ENCODE results near the gene OPN1MW.
"Not testable (repeated sequence)": the region's sequence is repeated elsewhere in the genome, so short reads cannot be mapped to it uniquely, and the experiment has no call there.

Gene OPN1MW

GRCh38 chrX:154182296-154182695 lies at the start of gene OPN1MW:
Gene OPN1MW, plus strand, starts transcription at chrX:154182596. Its CDS starts 82 bp downstream, at chrX:154182678.
- not testable (repeated sequence) for H2AFZ ChIP-seq (ENCODE audit: low read depth, low read length); H3K27me3 ChIP-seq (ENCODE audit: insufficient read depth, low read length); H3K4me3 ChIP-seq (ENCODE audit: low read length); H3K9me3 ChIP-seq (ENCODE audit: low read length); H3K36me3 ChIP-seq (ENCODE audit: insufficient read depth, low read length); H3K4me1 ChIP-seq (ENCODE audit: insufficient read depth, low read length)

DNA sequence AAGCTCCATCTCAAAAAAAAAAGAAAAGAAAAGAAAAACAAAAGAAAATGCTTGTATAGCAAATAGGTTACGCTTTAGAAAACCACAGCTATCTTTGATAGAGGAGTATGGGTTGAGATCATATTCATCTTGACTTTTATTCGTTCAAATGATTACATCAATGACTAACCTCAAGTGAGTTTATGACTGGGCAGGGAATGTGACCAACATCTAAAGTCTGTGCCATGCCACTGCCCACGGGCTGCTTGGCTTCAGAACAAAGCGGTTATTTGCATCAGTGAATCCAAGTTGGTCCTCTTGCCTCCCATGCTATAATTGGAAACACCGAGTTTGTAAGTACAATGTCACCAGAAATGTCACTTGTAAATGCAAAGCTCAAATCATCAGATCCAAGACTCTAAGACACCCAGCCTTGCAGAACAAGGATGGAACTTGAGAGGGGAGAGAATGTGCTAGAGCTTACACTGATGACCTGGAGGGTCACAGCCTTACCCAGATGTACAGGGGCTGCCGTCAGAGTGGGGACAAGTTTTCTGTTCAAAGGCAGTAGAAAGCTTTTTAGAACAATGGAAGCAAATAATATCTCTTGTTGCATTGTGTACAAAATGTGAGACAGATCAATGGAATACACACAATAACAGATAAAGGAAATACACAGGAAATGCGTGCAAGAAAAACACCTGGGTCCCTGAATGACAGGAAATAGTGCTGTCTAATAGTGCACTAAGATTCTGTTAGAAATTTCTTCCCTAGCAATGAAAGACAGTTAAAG lies 46.8 kb upstream of the OPN1MW start:
- no peaks in the 10 kb centered on the region for H3K4me1 ChIP-seq (ENCODE audit: insufficient read depth, low read length)
- H3K9me3 ChIP-seq (ENCODE audit: low read length): no peaks in the 10 kb centered on the region
- H3K27me3 ChIP-seq (ENCODE audit: insufficient read depth, low read length): peaks cover 16% of the 10 kb centered on the region
- H3K36me3 ChIP-seq (ENCODE audit: insufficient read depth, low read length): no peaks in the 10 kb centered on the region
- H3K4me3 ChIP-seq (ENCODE audit: low read length): no peak overlapping the region
- H2AFZ ChIP-seq (ENCODE audit: low read depth, low read length): no peak overlapping the region

GRCh38 chrX:154136627-154137161 lies 45.7 kb upstream of the OPN1MW start:
- no peak overlapping the region for H2AFZ ChIP-seq (ENCODE audit: low read depth, low read length)
- H3K4me3 ChIP-seq (ENCODE audit: low read length): peak overlapping the region; percentile 42
- no peaks in the 10 kb centered on the region for H3K4me1 ChIP-seq (ENCODE audit: insufficient read depth, low read length)
- no peaks in the 10 kb centered on the region for H3K9me3 ChIP-seq (ENCODE audit: low read length)
- H3K36me3 ChIP-seq (ENCODE audit: insufficient read depth, low read length): no peaks in the 10 kb centered on the region
- H3K27me3 ChIP-seq (ENCODE audit: insufficient read depth, low read length): peaks cover 24% of the 10 kb centered on the region

GRCh38 chrX:154138857-154139256 lies 43.5 kb upstream of the OPN1MW start:
- Histone ChIP-seq H3K9me3 (ENCODE audit: low read length) (no peaks in the 10 kb centered on the region), H3K4me1 (ENCODE audit: insufficient read depth, low read length) (no peaks in the 10 kb centered on the region), H3K27me3 (ENCODE audit: insufficient read depth, low read length) (peaks cover 35% of the 10 kb centered on the region), H3K4me3 (ENCODE audit: low read length) (no peak overlapping the region), H3K36me3 (ENCODE audit: insufficient read depth, low read length) (no peaks in the 10 kb centered on the region), H2AFZ (ENCODE audit: low read depth, low read length) (no peak overlapping the region)

GRCh38 chrX:154140206-154140605 lies 42.2 kb upstream of the OPN1MW start:
- Histone ChIP-seq H3K4me3 (ENCODE audit: low read length) (no peak overlapping the region), H3K9me3 (ENCODE audit: low read length) (no peaks in the 10 kb centered on the region), H3K27me3 (ENCODE audit: insufficient read depth, low read length) (peaks cover 36% of the 10 kb centered on the region), H3K4me1 (ENCODE audit: insufficient read depth, low read length) (no peaks in the 10 kb centered on the region), H2AFZ (ENCODE audit: low read depth, low read length) (no peak overlapping the region), H3K36me3 (ENCODE audit: insufficient read depth, low read length) (no peaks in the 10 kb centered on the region)

GRCh38 chrX:154140742-154141141 lies 41.7 kb upstream of the OPN1MW start:
- no peaks in the 10 kb centered on the region for H3K4me1 ChIP-seq (ENCODE audit: insufficient read depth, low read length)
- H3K4me3 ChIP-seq (ENCODE audit: low read length): no peak overlapping the region
- peaks cover 31% of the 10 kb centered on the region for H3K27me3 ChIP-seq (ENCODE audit: insufficient read depth, low read length)
- H3K36me3 ChIP-seq (ENCODE audit: insufficient read depth, low read length): no peaks in the 10 kb centered on the region
- no peaks in the 10 kb centered on the region for H3K9me3 ChIP-seq (ENCODE audit: low read length)
- H2AFZ ChIP-seq (ENCODE audit: low read depth, low read length): no peak overlapping the region

- H2AFZ ChIP-seq (ENCODE audit: low read depth, low read length): no peak overlapping the region
- no peaks in the 10 kb centered on the region for H3K4me1 ChIP-seq (ENCODE audit: insufficient read depth, low read length)
- peaks cover 26% of the 10 kb centered on the region for H3K27me3 ChIP-seq (ENCODE audit: insufficient read depth, low read length)
- H3K9me3 ChIP-seq (ENCODE audit: low read length): no peaks in the 10 kb centered on the region
- H3K36me3 ChIP-seq (ENCODE audit: insufficient read depth, low read length): no peaks in the 10 kb centered on the region
- H3K4me3 ChIP-seq (ENCODE audit: low read length): no peak overlapping the region
Observed at GRCh38 chrX:154142386-154142785, 40.0 kb upstream of the OPN1MW start.

GRCh38 chrX:154142950-154143745 lies 39.2 kb upstream of the OPN1MW start:
- H2AFZ ChIP-seq (ENCODE audit: low read depth, low read length): no peak overlapping the region
- peaks cover 26% of the 10 kb centered on the region for H3K27me3 ChIP-seq (ENCODE audit: insufficient read depth, low read length)
- no peak overlapping the region for H3K4me3 ChIP-seq (ENCODE audit: low read length)
- no peaks in the 10 kb centered on the region for H3K9me3 ChIP-seq (ENCODE audit: low read length)
- no peaks in the 10 kb centered on the region for H3K36me3 ChIP-seq (ENCODE audit: insufficient read depth, low read length)
- H3K4me1 ChIP-seq (ENCODE audit: insufficient read depth, low read length): no peaks in the 10 kb centered on the region

DNA sequence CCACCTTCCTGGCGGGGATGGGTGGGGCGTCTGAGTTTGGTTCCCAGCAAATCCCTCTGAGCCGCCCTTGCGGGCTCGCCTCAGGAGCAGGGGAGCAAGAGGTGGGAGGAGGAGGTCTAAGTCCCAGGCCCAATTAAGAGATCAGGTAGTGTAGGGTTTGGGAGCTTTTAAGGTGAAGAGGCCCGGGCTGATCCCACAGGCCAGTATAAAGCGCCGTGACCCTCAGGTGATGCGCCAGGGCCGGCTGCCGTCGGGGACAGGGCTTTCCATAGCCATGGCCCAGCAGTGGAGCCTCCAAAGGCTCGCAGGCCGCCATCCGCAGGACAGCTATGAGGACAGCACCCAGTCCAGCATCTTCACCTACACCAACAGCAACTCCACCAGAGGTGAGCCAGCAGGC lies 38.4 kb upstream of the OPN1MW start, which contains the start of gene OPN1LW:
OPN1LW (plus strand) TSS at position 234 of the 400 bp plus-strand sequence; CDS start at position 275, 41 bp downstream.
- H3K27me3 ChIP-seq (ENCODE audit: insufficient read depth, low read length): peaks cover 24% of the 10 kb centered on the region
- not testable (repeated sequence) for H3K9me3 ChIP-seq (ENCODE audit: low read length)

DNA sequence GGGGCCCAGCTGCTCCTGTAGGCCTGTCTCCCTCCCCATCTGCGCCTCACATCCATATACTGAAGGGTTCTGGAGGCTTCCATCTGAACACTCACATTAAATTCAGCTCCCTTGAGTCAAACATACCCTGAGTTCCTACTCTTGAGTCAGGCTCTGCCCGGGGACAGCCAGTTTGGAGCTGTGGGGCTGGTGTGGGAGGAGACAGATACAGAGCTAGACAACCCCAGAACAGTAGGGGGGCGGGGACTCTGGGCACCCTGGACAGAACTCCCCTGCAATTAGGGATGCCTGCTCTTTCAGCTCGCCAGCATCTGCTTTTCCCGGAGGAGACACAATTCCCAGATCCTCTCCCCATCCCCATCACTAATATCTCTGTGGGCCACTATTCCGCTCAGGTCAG lies 31.4 kb upstream of the OPN1MW start:
- not testable (repeated sequence) for H3K27me3 ChIP-seq (ENCODE audit: insufficient read depth, low read length); H3K36me3 ChIP-seq (ENCODE audit: insufficient read depth, low read length); H2AFZ ChIP-seq (ENCODE audit: low read depth, low read length); H3K9me3 ChIP-seq (ENCODE audit: low read length); H3K4me3 ChIP-seq (ENCODE audit: low read length); H3K4me1 ChIP-seq (ENCODE audit: insufficient read depth, low read length)

More for the DNA sequence above, 38.4 kb upstream of the OPN1MW start, which contains the start of gene OPN1LW:
- not testable (repeated sequence) for H3K4me1 ChIP-seq (ENCODE audit: insufficient read depth, low read length); H2AFZ ChIP-seq (ENCODE audit: low read depth, low read length); H3K36me3 ChIP-seq (ENCODE audit: insufficient read depth, low read length); H3K4me3 ChIP-seq (ENCODE audit: low read length)

GRCh38 chrX:154156221-154156620 lies 26.2 kb upstream of the OPN1MW start:
- H3K4me1 ChIP-seq (ENCODE audit: insufficient read depth, low read length); H3K36me3 ChIP-seq (ENCODE audit: insufficient read depth, low read length); H3K4me3 ChIP-seq (ENCODE audit: low read length); H3K27me3 ChIP-seq (ENCODE audit: insufficient read depth, low read length); H3K9me3 ChIP-seq (ENCODE audit: low read length); H2AFZ ChIP-seq (ENCODE audit: low read depth, low read length): not testable (repeated sequence)

DNA sequence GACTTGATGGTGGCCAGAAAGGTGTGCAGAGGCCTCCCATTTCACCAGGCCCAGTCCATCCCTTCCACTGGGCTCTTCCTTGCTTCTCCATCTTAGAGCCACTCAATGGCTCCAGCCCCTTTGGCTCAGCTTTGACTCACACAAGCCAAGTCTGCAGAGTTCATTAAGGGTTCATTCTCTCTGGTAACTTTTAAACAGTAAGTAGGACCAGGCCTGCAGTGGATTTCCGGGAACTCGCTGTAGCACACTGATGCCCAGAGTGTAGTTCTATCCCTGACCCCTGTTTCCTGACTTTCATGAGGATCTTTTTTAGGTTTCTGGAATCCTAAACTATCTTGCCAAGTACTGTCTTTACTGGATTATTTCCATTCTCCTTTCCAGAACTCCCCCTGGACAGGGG lies 25.2 kb upstream of the OPN1MW start:
- H3K27me3 ChIP-seq (ENCODE audit: insufficient read depth, low read length); H3K9me3 ChIP-seq (ENCODE audit: low read length); H3K4me1 ChIP-seq (ENCODE audit: insufficient read depth, low read length); H3K4me3 ChIP-seq (ENCODE audit: low read length); H3K36me3 ChIP-seq (ENCODE audit: insufficient read depth, low read length); H2AFZ ChIP-seq (ENCODE audit: low read depth, low read length): not testable (repeated sequence)

- H3K9me3 ChIP-seq (ENCODE audit: low read length); H2AFZ ChIP-seq (ENCODE audit: low read depth, low read length); H3K4me3 ChIP-seq (ENCODE audit: low read length); H3K36me3 ChIP-seq (ENCODE audit: insufficient read depth, low read length); H3K4me1 ChIP-seq (ENCODE audit: insufficient read depth, low read length); H3K27me3 ChIP-seq (ENCODE audit: insufficient read depth, low read length): not testable (repeated sequence)
Observed at GRCh38 chrX:154159345-154159744, 23.1 kb upstream of the OPN1MW start.
